Heart right ventricle (tissue), 16 donors: ENCODE data around the gene ANTXR1. TPM values are rescaled to one million over a fixed set of nuclear protein-coding genes. Genes with fewer than 3 reads are reported as not detected.

Experiments used
- ATAC-seq, 8 donors: fragments of 200-7000 bp; cut with Tn5 transposase; one replicate each; pipeline ENCODE4 v1.9.1; 2020; ENCODE audit warnings: mild to moderate bottlenecking in 8 of 8, moderate library complexity in 8 of 8, moderate number of reproducible peaks in 1 of 8
- DNase-seq, 2 donors: peaks; one replicate each; pipeline ENCODE4 v3.0.0-alpha.2; 2020
- H3K27ac ChIP-seq, 10 donors: fragments of 200-600 bp; sonication (generic) in 2 of 10; one replicate each; pipeline versions ENCODE4 v1.5.0 to v1.8.0; 2020 to 2022; ENCODE audit warnings: mild to moderate bottlenecking in 3 of 10
- H3K27me3 ChIP-seq, 7 donors: fragments of 200-600 bp; one replicate each; pipeline ENCODE4 v1.8.0; 2021 to 2022; ENCODE audit warnings: mild to moderate bottlenecking in 2 of 7
- H3K36me3 ChIP-seq, 9 donors: fragments of 200-600 bp; sonication (generic) in 1 of 9; one replicate each; pipeline versions ENCODE4 v1.5.0 to v1.8.0; 2020 to 2022; ENCODE audit warnings: mild to moderate bottlenecking in 2 of 9
- H3K4me1 ChIP-seq, 9 donors: fragments of 200-600 bp; sonication (generic) in 1 of 9; one replicate each; pipeline versions ENCODE4 v1.5.0 to v1.8.0; 2020 to 2022; ENCODE audit warnings: mild to moderate bottlenecking in 4 of 9
- H3K4me3 ChIP-seq, 10 donors: fragments of 200-600 bp; sonication (generic) in 2 of 10; one replicate each; pipeline versions ENCODE4 v1.5.0 to v1.8.0; 2020 to 2022; ENCODE audit warnings: mild to moderate bottlenecking in 7 of 10, moderate library complexity in 2 of 10
- H3K9me3 ChIP-seq, 11 donors: fragments of 200-600 bp in 10 of 11; sonication (generic) in 2 of 11; one replicate each; pipeline versions ENCODE4 v1.5.0 to v1.8.0; 2013 to 2022; ENCODE audit warnings: mild to moderate bottlenecking in 2 of 11, control low read depth in 1 of 11, moderate library complexity in 1 of 11
- WGBS, 2 donors: extraction: QIAGEN DNeasy Blood & Tissue Kit; methylation state at CpG; one replicate each; pipeline ENCODE4 v1.1.7; 2013; ENCODE audit warnings: inconsistent platforms in 1 of 2; 5-methylcytosine and 5-hydroxymethylcytosine counted together
- intact Hi-C, 10 donors: fragments of 100-400 bp; cut with DNase I; formaldehyde crosslinking; loops; one replicate each; pipeline versions ENCODE4 v1.11.1 to v1.14.2; 2022
- polyA plus RNA-seq, 2 donors: library from polyadenylated mRNA; stranded (reverse); fragments of 200-250 nt; gene quantifications; one replicate each; pipeline ENCODE4 v1.2.3, GENCODE V29; 2013
- total RNA-seq, 10 donors: library from RNA; stranded (reverse); fragmentation: NEBNext Ultra II Directional in 3 of 10; extraction: Animal tissue kit (Norgen Biotek cat#: 25700) in 3 of 10; gene quantifications; one replicate each; pipeline versions ENCODE4 v1.2.1 to v1.2.4, GENCODE V29; 2021 to 2023
- TF ChIP-seq, protein P1 (sequence below), 9 donors: fragments of 200-600 bp; sonication (generic) in 2 of 9; IDR thresholded peaks; one replicate each; pipeline versions ENCODE4 v1.5.0 to v1.8.0; 2021 to 2022; ENCODE audit warnings: antibody characterized with exemption in 9 of 9, mild to moderate bottlenecking in 5 of 9, moderate library complexity in 1 of 9
- donor health status: Arrhythmogenic right ventricular cardiomyopathy.
- donor health status: ischemic (EF 13 %, LVEDD 7.1; RV severe dilation, severe dysfunction).
- donor health status: healthy with polysubstance abuse.
- donor health status: DM: no; HTN: yes; CAD: no.
- donor health status: DM: no; HTN: no; CAD: no.
- donor health status: ischemic (EF 25% LVEDD 6.9; RV normal size, moderate dysfunction).
- donor health status: ischemic (EF 25% LVEDD 5.7; RV mildly dilated, moderate dysfunction).
- donor health status: healthy.
- donor health status: DM: yes; HTN: yes; CAD: no.
- donor health status: Ischemic cardiomyopathy.
- donor health status: ischemic (EF 35%, LVEDD 5.7; RV mildly dilated, moderate dysfunction).
- donor health status: nonischemic (EF 11% LVEDD 7.7; RV severe dilation, severe dysfunction).
- donor health status: DM: yes; HTN: yes; CAD: no.
- donor health status: PGD.
- donor health status: ischemic (EF 29% LVEDD 5.4; RV normal size, mild dysfunction).
- donor health status: nonischemic (EF 23%, LVEDD 6.1; RV moderate dilation, normal function).

The ANTXR1 gene
- total and polyA plus RNA-seq, 12 donors, result 8.9 to 33.1 (median 24.1) TPM

DNA sequence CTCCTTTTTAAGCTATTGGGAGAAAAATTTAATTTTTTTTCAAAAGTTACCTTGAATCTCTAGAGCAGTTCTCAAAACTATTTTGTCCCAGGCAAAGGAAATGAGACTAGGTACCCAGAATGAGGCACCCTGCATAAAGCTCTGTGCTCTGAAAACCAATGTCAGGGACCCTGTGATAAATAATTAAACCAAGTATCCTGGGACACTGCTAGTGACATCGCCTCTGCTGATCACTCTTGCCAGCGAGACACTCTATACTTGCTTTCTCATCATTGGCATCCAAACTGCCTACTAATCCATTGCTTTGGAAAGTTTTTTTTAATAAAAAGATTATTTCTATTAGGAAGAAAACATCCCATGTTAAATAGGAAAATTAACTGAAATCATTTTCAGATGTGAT lies 37.1 kb upstream of the ANTXR1 start:
- no peak for DNase-seq
- no peaks in the 10 kb centered on the region for H3K4me1 ChIP-seq
- intact Hi-C loops, result no loop called here
- peaks cover 0 to 28% (median 8%) of the 10 kb centered on the region in 7 donors for H3K27me3 ChIP-seq
- TF ChIP-seq, protein P1, sequence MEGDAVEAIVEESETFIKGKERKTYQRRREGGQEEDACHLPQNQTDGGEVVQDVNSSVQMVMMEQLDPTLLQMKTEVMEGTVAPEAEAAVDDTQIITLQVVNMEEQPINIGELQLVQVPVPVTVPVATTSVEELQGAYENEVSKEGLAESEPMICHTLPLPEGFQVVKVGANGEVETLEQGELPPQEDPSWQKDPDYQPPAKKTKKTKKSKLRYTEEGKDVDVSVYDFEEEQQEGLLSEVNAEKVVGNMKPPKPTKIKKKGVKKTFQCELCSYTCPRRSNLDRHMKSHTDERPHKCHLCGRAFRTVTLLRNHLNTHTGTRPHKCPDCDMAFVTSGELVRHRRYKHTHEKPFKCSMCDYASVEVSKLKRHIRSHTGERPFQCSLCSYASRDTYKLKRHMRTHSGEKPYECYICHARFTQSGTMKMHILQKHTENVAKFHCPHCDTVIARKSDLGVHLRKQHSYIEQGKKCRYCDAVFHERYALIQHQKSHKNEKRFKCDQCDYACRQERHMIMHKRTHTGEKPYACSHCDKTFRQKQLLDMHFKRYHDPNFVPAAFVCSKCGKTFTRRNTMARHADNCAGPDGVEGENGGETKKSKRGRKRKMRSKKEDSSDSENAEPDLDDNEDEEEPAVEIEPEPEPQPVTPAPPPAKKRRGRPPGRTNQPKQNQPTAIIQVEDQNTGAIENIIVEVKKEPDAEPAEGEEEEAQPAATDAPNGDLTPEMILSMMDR (IDR thresholded peaks at IDR 0.05), result no peak
- no peak overlapping the region for H3K4me3 ChIP-seq
- no peaks in the 10 kb centered on the region for H3K9me3 ChIP-seq
- no peak overlapping the region for H3K27ac ChIP-seq
- no peaks in the 10 kb centered on the region for H3K36me3 ChIP-seq
- ATAC-seq, result no peak
- 96 to 97% methylated on average over 2 of the region's 2 CpGs for WGBS, 2 donors

DNA sequence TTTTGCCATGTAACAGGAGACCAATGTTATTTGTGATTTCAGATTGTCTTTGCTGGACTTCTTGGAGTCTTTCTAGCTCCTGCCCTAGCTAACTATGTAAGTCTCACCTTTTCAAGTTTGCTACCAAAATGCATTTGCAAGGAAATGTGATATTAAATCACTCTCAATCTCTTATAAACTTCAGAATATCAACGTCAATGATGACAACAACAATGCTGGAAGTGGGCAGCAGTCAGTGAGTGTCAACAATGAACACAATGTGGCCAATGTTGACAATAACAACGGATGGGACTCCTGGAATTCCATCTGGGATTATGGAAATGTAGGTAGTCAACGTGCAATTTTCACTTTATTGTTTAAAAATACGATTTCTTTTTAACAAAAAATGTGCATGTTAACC lies 35.5 kb upstream of the ANTXR1 start:
- H3K4me1 ChIP-seq, result no peaks in the 10 kb centered on the region
- H3K27ac ChIP-seq, result no peak overlapping the region
- no peaks in the 10 kb centered on the region for H3K36me3 ChIP-seq
- TF ChIP-seq, protein P1 (IDR thresholded peaks at IDR 0.05), result no peak
- ATAC-seq (no peak), DNase-seq (no peak)
- no peaks in the 10 kb centered on the region for H3K9me3 ChIP-seq
- H3K4me3 ChIP-seq, result no peak overlapping the region
- 75 to 76% methylated on average over 4 of the region's 4 CpGs for WGBS, 2 donors
- intact Hi-C loops, result no loop called here
- peaks cover 0 to 28% (median 8%) of the 10 kb centered on the region in 7 donors for H3K27me3 ChIP-seq

DNA sequence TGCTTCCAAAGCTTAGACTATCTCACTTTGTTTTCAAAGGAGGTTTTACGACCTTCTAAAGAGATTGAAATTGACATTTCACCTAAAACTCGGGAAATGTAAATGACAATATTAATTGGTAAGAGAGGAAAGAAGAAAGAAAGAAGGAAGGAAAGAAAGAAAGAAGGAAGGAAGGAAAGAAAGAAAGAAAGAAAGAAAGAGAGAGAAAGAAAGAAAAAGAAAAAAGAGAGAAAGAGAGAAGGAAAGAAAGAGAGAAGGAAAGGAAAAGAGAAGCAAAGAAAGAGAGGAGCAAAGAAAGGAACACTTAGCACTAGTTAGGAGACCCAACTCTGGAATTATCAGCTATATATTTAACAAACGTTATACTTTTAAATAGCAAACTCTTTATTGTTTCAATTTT lies 34.9 kb upstream of the ANTXR1 start:
- ATAC-seq (no peak), DNase-seq (no peak)
- H3K9me3 ChIP-seq, result no peaks in the 10 kb centered on the region
- peaks cover 0 to 28% (median 8%) of the 10 kb centered on the region in 7 donors for H3K27me3 ChIP-seq
- no peaks in the 10 kb centered on the region for H3K36me3 ChIP-seq
- intact Hi-C loops, result no loop called here
- H3K4me1 ChIP-seq, result no peaks in the 10 kb centered on the region
- 69 to 86% methylated on average over 3 of the region's 3 CpGs for WGBS, 2 donors
- TF ChIP-seq, protein P1 (IDR thresholded peaks at IDR 0.05), result no peak
- H3K4me3 ChIP-seq, result no peak overlapping the region
- no peak overlapping the region for H3K27ac ChIP-seq

DNA sequence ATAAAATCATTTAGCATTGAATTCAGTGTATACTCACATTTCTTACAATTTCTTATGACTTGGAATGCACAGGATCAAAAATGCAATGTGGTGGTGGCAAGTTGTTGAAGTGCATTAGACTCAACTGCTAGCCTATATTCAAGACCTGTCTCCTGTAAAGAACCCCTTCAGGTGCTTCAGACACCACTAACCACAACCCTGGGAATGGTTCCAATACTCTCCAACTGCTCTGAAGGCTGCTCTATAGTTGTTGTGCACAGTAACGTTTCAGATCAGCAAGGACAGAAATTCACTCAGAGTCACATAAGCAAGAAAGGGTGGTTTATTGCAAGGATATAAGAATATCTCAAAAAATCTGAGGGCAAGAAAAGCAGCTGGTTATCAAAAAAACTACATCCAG lies 32.0 kb upstream of the ANTXR1 start:
- no peaks in the 10 kb centered on the region for H3K36me3 ChIP-seq
- H3K4me1 ChIP-seq, result no peaks in the 10 kb centered on the region
- ATAC-seq (no peak), DNase-seq (no peak)
- H3K27ac ChIP-seq, result no peak overlapping the region
- H3K27me3 ChIP-seq, result peaks cover 0 to 26% (median 8%) of the 10 kb centered on the region in 7 donors
- no peak overlapping the region for H3K4me3 ChIP-seq
- H3K9me3 ChIP-seq, result no peaks in the 10 kb centered on the region
- 65 to 67% methylated on average over 1 of the region's 1 CpG for WGBS, 2 donors
- TF ChIP-seq, protein P1 (IDR thresholded peaks at IDR 0.05), result no peak
- intact Hi-C loops, result no loop called here
